K562 (cell line): Measurements from ENCODE around the gene LMAN1L. TPM values are rescaled to one million over a fixed set of nuclear protein-coding genes. Genes with fewer than 3 reads are reported as not detected.

Experiments used
- ATAC-seq: fragments of 200-7000 bp; cut with Tn5 transposase; 3 replicates; pipeline ENCODE4 v1.9.1; 2020; ENCODE audit warnings: moderate library complexity
- BruUV-seq: library from RNA; stranded (reverse); fragments of 400-500 nt; replicated peaks from 2 replicates; lab custom pipeline; 2021; lab: Mats Ljungman, UMichigan
- CTCF ChIA-PET: fragments of 300-600 bp; formaldehyde crosslinking; extraction: SDS; loops from one replicate; lab custom pipeline; 2021; ENCODE audit warnings: low intra/inter-chr PET ratio; lab: Yijun Ruan, JAX
- POLR2A ChIA-PET: fragments of 300-600, 350-650 bp; sonication (Branson Sonifier 250); formaldehyde crosslinking; extraction: SDS; loops from one replicate; lab custom pipeline; 2021; ENCODE audit warnings: antibody characterized with exemption, inconsistent platforms; lab: Yijun Ruan, JAX
- DNase-seq, 4 experiments: peaks; one replicate each; pipeline versions ENCODE4 v3.0.0 to v3.0.0-alpha.2; 2011 to 2018; ENCODE audit warnings: low spot score in 3 of 4, mixed read lengths in 3 of 4; ENCODE audit errors: extremely low read depth in 1 of 4
- FAIRE-seq: peaks from 2 replicates; lab custom pipeline; 2011; peaks lifted over from hg19 to GRCh38; lab: Jason Lieb, UNC
- H2AFZ ChIP-seq: 2 replicates; pipeline ENCODE4 v1.6.0; 2011; ENCODE audit warnings: low read depth, low read length, control low read depth, inconsistent platforms
- H3K27ac ChIP-seq: fragments of 200-600 bp; 3 replicates; pipeline ENCODE4 v1.8.0; 2011; ENCODE audit warnings: low read depth, mild to moderate bottlenecking, control low read depth, inconsistent platforms, low read length, moderate library complexity, mixed read lengths; ENCODE audit errors: extremely low read depth
- H3K27me3 ChIP-seq, 2 experiments: fragments of 300-600 bp in 1 of 2; 2 replicates in 1 of 2; 3 replicates in 1 of 2; pipeline versions ENCODE4 v1.6.0 to v1.8.0; 2011; ENCODE audit warnings: inconsistent platforms in 2 of 2, low read length in 2 of 2, mild to moderate bottlenecking in 1 of 2, mixed read lengths in 1 of 2, moderate library complexity in 1 of 2; ENCODE audit not compliant: control insufficient read depth in 2 of 2, insufficient read depth in 2 of 2
- H3K36me3 ChIP-seq: fragments of 300-600 bp; 3 replicates; pipeline ENCODE4 v1.8.0; 2011; ENCODE audit warnings: mild to moderate bottlenecking, low read length, inconsistent platforms; ENCODE audit not compliant: control insufficient read depth, insufficient read depth
- H3K4me1 ChIP-seq, 2 experiments: fragments of 200-600 bp in 1 of 2; replicated peaks in 1 of 2; 2 replicates in 1 of 2; 3 replicates in 1 of 2; pipeline versions ENCODE4 v1.5.1 to v1.8.0; 2011; ENCODE audit warnings: inconsistent platforms in 2 of 2, low read length in 2 of 2, mild to moderate bottlenecking in 1 of 2, mixed read lengths in 1 of 2, moderate library complexity in 1 of 2; ENCODE audit not compliant: control insufficient read depth in 2 of 2, insufficient read depth in 2 of 2
- H3K4me2 ChIP-seq: 2 replicates; pipeline ENCODE4 v1.6.1; 2011; ENCODE audit warnings: low read length, control low read depth, inconsistent platforms, mixed read lengths; ENCODE audit not compliant: insufficient read depth
- H3K4me3 ChIP-seq: fragments of 200-600 bp; sonication (generic), shearing (Covaris generic); 2 replicates; pipeline ENCODE4 v1.5.1; 2016; ENCODE audit warnings: control low read depth, inconsistent platforms
- H3K79me2 ChIP-seq: fragments of 200-600 bp; 3 replicates; pipeline ENCODE4 v1.8.0; 2011; ENCODE audit warnings: low read length, inconsistent platforms; ENCODE audit not compliant: control insufficient read depth, insufficient read depth
- H3K9ac ChIP-seq, 2 experiments: 2 replicates each; pipeline versions ENCODE4 v1.6.0 to v1.6.1; 2011; ENCODE audit warnings: low read depth in 2 of 2, low read length in 2 of 2, control low read depth in 1 of 2, inconsistent platforms in 1 of 2, mild to moderate bottlenecking in 1 of 2, mixed read lengths in 1 of 2; ENCODE audit not compliant: insufficient read depth in 1 of 2
- H3K9me1 ChIP-seq: one replicate; pipeline ENCODE4 v1.6.0; 2011; ENCODE audit warnings: inconsistent platforms, mild to moderate bottlenecking, low read length, moderate library complexity; ENCODE audit not compliant: control insufficient read depth, insufficient read depth
- H3K9me3 ChIP-seq: replicated peaks from 2 replicates; pipeline ENCODE4 v1.5.1; 2011; ENCODE audit warnings: low read depth, low read length, inconsistent platforms; ENCODE audit not compliant: control insufficient read depth, insufficient read depth
- H4K20me1 ChIP-seq: replicated peaks from 2 replicates; pipeline ENCODE4 v1.6.1; 2011; ENCODE audit warnings: low read length, inconsistent platforms, mixed read lengths; ENCODE audit not compliant: control insufficient read depth, insufficient read depth
- CEBPG ChIP-seq, 3 experiments: fragments of 200-800 bp in 1 of 3; sonication (Bioruptor generic) in 1 of 3; sonication (generic) in 1 of 3; formaldehyde crosslinking in 1 of 3; IDR thresholded peaks in 2 of 3; conservative IDR thresholded peaks in 1 of 3; 2 replicates each; pipeline versions ENCODE4 v1.6.1 to v1.8.0; 2016 to 2022; ENCODE audit warnings: missing compliant biosample characterization in 2 of 3, missing genetic modification characterization in 2 of 3, mild to moderate bottlenecking in 1 of 3, missing genetic modification reagents in 1 of 3
- ELF4 ChIP-seq: fragments of 450-650 bp; formaldehyde crosslinking; IDR thresholded peaks from 2 replicates; pipeline ENCODE4 v1.4.0; 2022; ENCODE audit warnings: missing genetic modification characterization
- FOSL1 ChIP-seq: fragments of 200-800 bp; sonication (Bioruptor generic); conservative IDR thresholded peaks from 2 replicates; pipeline ENCODE4 v1.6.1; 2016; ENCODE audit warnings: missing genetic modification characterization, missing compliant biosample characterization
- FOXJ2 ChIP-seq: fragments of 200-800 bp; sonication (Bioruptor generic); IDR thresholded peaks from 2 replicates; pipeline ENCODE4 v1.6.1; 2016; ENCODE audit warnings: missing genetic modification characterization, missing compliant biosample characterization
- FOXK2 ChIP-seq, 2 experiments: fragments of 450-650 bp; IDR thresholded peaks in 1 of 2; conservative IDR thresholded peaks in 1 of 2; 2 replicates each; pipeline ENCODE4 v1.6.1; 2016; ENCODE audit warnings: low read depth in 2 of 2, mild to moderate bottlenecking in 1 of 2
- HCFC1 ChIP-seq: IDR thresholded peaks from 2 replicates; pipeline ENCODE4 v1.6.1; 2012; ENCODE audit warnings: low read depth, low read length, improper control_type of control experiment
- HDAC6 ChIP-seq: IDR thresholded peaks from 2 replicates; pipeline ENCODE4 v1.6.1; 2012; ENCODE audit warnings: low read depth, mild to moderate bottlenecking, control low read depth, inconsistent platforms, low read length, moderate library complexity
- HNRNPL ChIP-seq: fragments of 200-400 bp; formaldehyde crosslinking; IDR thresholded peaks from 2 replicates; pipeline ENCODE4 v1.6.1; 2017; ENCODE audit warnings: low read depth, mild to moderate bottlenecking, low read length
- MAFF ChIP-seq: IDR thresholded peaks from 2 replicates; pipeline ENCODE4 v1.6.1; 2012; ENCODE audit warnings: low read length, improper control_type of control experiment
- MEF2D ChIP-seq: conservative IDR thresholded peaks from 2 replicates; pipeline ENCODE4 v1.6.1; 2016; ENCODE audit warnings: low read depth, missing genetic modification characterization, missing compliant biosample characterization
- PYGO2 ChIP-seq: fragments of 450-650 bp; IDR thresholded peaks from 2 replicates; pipeline ENCODE4 v1.6.1; 2016; ENCODE audit warnings: mild to moderate bottlenecking, missing genetic modification characterization, moderate library complexity, missing compliant biosample characterization
- SETDB1 ChIP-seq: IDR thresholded peaks from one replicate; pipeline ENCODE4 v1.6.1; 2012; ENCODE audit warnings: low read length, control low read depth, inconsistent platforms
- TEAD2 ChIP-seq: fragments of 450-650 bp; IDR thresholded peaks from 2 replicates; pipeline ENCODE4 v1.6.1; 2016; ENCODE audit warnings: missing genetic modification characterization, control low read depth, missing compliant biosample characterization
- U2AF1 ChIP-seq: fragments of 200-400 bp; formaldehyde crosslinking; optimal IDR thresholded peaks from 2 replicates; pipeline ENCODE3; 2017; ENCODE audit warnings: mild to moderate bottlenecking, low read depth, low read length, moderate library complexity
- ZC3H11A ChIP-seq: IDR thresholded peaks from 2 replicates; pipeline ENCODE4 v1.6.1; 2012; ENCODE audit warnings: low read depth, low read length, improper control_type of control experiment
- ZNF696 ChIP-seq: fragments of 250-450 bp; sonication (Bioruptor Pico); conservative IDR thresholded peaks from 2 replicates; pipeline ENCODE4 v1.4.0; 2020; ENCODE audit warnings: mild to moderate bottlenecking, moderate library complexity
- WGBS: fragments of 100-300 bp; shearing (Covaris generic); methylation state at CpG from one replicate; pipeline ENCODE4 v1.1.6; 2016; ENCODE audit warnings: low coverage, mixed read lengths; ENCODE audit not compliant: insufficient coverage; ENCODE audit errors: missing lambda C conversion rate; 5-methylcytosine and 5-hydroxymethylcytosine counted together
- in situ Hi-C: fragments of 300-500 bp; cut with MboI; formaldehyde crosslinking; loops from 4 replicates; pipeline ENCODE4 v1.15.0; 2018; ENCODE audit warnings: inconsistent platforms, mixed read lengths
- intact Hi-C: fragments of 100-400 bp; cut with micrococcal nuclease; formaldehyde crosslinking; loops from 2 replicates; pipeline ENCODE4 v1.14.2; 2022
- polyA plus RNA-seq, 8 experiments: library from polyadenylated mRNA; depleted of rRNA in 4 of 8; stranded (reverse) in 5 of 8; unstranded in 3 of 8; fragments of >200 nt; fragmentation: Nextera tagmentation in 2 of 8; fragmentation: Illumina TruSeq in 1 of 8; extraction: Ambion mirVana in 2 of 8; extraction: Trizol in 1 of 8; gene quantifications; 2 replicates each; pipeline versions ENCODE4 v1.2.1 to v1.2.3, GENCODE V29; 2011 to 2014; ENCODE audit warnings: inconsistent platforms in 1 of 8, missing spikeins in 1 of 8
- total RNA-seq, 7 experiments: library from RNA; depleted of rRNA in 6 of 7; stranded (reverse); fragments of >200 nt in 6 of 7; fragmentation: Illumina TruSeq in 2 of 7; extraction: Trizol in 2 of 7; gene quantifications; 2 replicates each; pipeline versions ENCODE4 v1.2.1 to v1.2.3, GENCODE V29; 2011 to 2021; ENCODE audit warnings: low replicate concordance in 1 of 7
- TF ChIP-seq, protein P1 (sequence below): sonication (generic); formaldehyde crosslinking; IDR thresholded peaks from 2 replicates; pipeline ENCODE4 v1.8.0; 2022; ENCODE audit warnings: mild to moderate bottlenecking, missing genetic modification reagents
- TF ChIP-seq, protein P2 (sequence below): fragments of 450-650 bp; conservative IDR thresholded peaks from 2 replicates; pipeline ENCODE4 v1.6.1; 2016; ENCODE audit warnings: missing genetic modification characterization, low read depth, mild to moderate bottlenecking, control low read depth, missing compliant biosample characterization

LMAN1L gene
- total and polyA plus RNA-seq, 9 of the 15 experiments (the other 6 are each of a cell fraction or from before 2014, with no cell fraction given) = not detected

DNA sequence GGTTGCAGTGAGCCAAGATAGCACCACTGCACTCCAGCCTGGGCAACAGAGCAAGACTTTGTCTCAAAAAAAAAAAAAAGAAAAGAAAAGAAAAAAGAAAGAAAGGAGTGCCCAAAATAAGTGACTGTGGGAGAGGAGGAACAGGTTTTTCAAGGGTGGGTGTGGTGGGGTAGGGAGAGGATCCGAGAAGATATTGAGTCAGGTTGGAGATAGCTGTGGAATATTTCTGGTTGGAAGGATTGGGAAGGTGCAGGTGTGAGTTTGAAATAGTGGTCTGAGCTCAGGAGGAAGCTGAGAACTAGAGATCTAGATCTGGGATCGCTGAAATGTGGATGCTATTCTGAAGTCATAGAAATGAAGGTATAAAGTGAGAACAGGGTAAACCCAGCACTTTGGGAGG is 52.7 kb downstream of the LMAN1L start:
- ChIA-PET POLR2A (interaction anchor here (0.6 kb wide), 1 partner anchor 18 kb away, joined by 3 read pairs; no protein-coding TSS in a partner anchor), CTCF (no interaction called here)
- DNase-seq (peak in 1 of 4 experiments; percentile 4), ATAC-seq (no peak), FAIRE-seq (no peak)
- no peak overlapping the region for H2AFZ ChIP-seq
- no peak overlapping the region for H3K27ac ChIP-seq
- peaks cover 38% of the 10 kb centered on the region for H3K36me3 ChIP-seq
- H3K9me3 ChIP-seq = no peaks in the 10 kb centered on the region; the same call in 1 of the 2 replicates
- intact Hi-C loops (no loop called here), in situ Hi-C loops (no loop called here)
- WGBS = 59% methylated on average over 2 of the region's 2 CpGs
- H4K20me1 ChIP-seq = 0 out of 2 replicates have a peak, but pooled peaks cover 5% of the 10 kb centered on the region
- no peaks in the 10 kb centered on the region for H3K27me3 ChIP-seq
- peaks cover 7% of the 10 kb centered on the region for H3K9me1 ChIP-seq
- H3K4me2 ChIP-seq = no peak overlapping the region
- BruUV-seq = no TSS peak
- TF ChIP-seq, protein P1, sequence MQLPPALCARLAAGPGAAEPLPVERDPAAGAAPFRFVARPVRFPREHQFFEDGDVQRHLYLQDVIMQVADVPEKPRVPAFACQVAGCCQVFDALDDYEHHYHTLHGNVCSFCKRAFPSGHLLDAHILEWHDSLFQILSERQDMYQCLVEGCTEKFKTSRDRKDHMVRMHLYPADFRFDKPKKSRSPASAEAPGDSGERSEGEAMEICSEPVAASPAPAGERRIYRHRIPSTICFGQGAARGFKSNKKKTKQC (CRISPR knock-in tag) = no peak
- TF ChIP-seq FOXJ2 (tag) (no peak), ZNF696 (CRISPR knock-in tag) (no peak), TEAD2 (tag) (no peak), HDAC6 (no peak), MEF2D (no peak), PYGO2 (tag) (no peak), HCFC1 (no peak), ELF4 (CRISPR knock-in tag) (no peak), MAFF (no peak), ZC3H11A (no peak), SETDB1 (no peak), FOXK2 (conservative IDR thresholded peaks at IDR 0.05 in 1 of 2, IDR thresholded peaks at IDR 0.05 in 1 of 2; ENCODE audit: low read depth in 2 of 2) (no peak), FOSL1 (tag) (no peak), U2AF1 (no peak), HNRNPL (no peak), CEBPG (CRISPR knock-in tag; IDR thresholded peaks at IDR 0.05) (no peak), CEBPG (tag; conservative IDR thresholded peaks at IDR 0.05 in 1 of 2, IDR thresholded peaks at IDR 0.05 in 1 of 2) (no peak)
- TF ChIP-seq, protein P2, sequence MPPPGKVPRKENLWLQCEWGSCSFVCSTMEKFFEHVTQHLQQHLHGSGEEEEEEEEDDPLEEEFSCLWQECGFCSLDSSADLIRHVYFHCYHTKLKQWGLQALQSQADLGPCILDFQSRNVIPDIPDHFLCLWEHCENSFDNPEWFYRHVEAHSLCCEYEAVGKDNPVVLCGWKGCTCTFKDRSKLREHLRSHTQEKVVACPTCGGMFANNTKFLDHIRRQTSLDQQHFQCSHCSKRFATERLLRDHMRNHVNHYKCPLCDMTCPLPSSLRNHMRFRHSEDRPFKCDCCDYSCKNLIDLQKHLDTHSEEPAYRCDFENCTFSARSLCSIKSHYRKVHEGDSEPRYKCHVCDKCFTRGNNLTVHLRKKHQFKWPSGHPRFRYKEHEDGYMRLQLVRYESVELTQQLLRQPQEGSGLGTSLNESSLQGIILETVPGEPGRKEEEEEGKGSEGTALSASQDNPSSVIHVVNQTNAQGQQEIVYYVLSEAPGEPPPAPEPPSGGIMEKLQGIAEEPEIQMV (tag) = no peak
- no peak overlapping the region for H3K4me3 ChIP-seq
- H3K4me1 ChIP-seq = peaks cover 7 to 13% of the 10 kb centered on the region in 2 experiments; a peak in 3 of 5 replicates
- H3K79me2 ChIP-seq = peaks cover 53% of the 10 kb centered on the region
- H3K9ac ChIP-seq = no peak overlapping the region
